Medulla oblongata (tissue), 1 donor: Measurements from ENCODE around the gene KATNBL1.

Experiments
- DNase-seq: peaks from one replicate; pipeline ENCODE4 v3.0.0-alpha.2; 2015; ENCODE audit errors: extremely low spot score

KATNBL1 gene

GRCh38 chr15:34209421-34210282 is at the start of gene KATNBL1:
Gene KATNBL1, minus strand, starts transcription at chr15:34210096. Its CDS starts 46,420 bp downstream, at chr15:34163676.
- DNase-seq = peak; percentile 99

GRCh38 chr15:34259566-34259965 is 49.7 kb upstream of the KATNBL1 start:
- no peak for DNase-seq

- no peak for DNase-seq
These were observed 48.3 kb upstream of the KATNBL1 start for GRCh38 chr15:34258151-34258550.

GRCh38 chr15:34252545-34252944 is 42.6 kb upstream of the KATNBL1 start:
- no peak for DNase-seq

- DNase-seq = no peak
These were observed 38.3 kb upstream of the KATNBL1 start for GRCh38 chr15:34248190-34248589.

GRCh38 chr15:34246276-34246976 is 36.5 kb upstream of the KATNBL1 start:
- DNase-seq = no peak

- no peak for DNase-seq
These were observed 33.3 kb upstream of the KATNBL1 start for GRCh38 chr15:34243226-34243625.

GRCh38 chr15:34242331-34242710 is 32.4 kb upstream of the KATNBL1 start:
- DNase-seq = no peak

GRCh38 chr15:34241376-34242330 is 31.8 kb upstream of the KATNBL1 start:
- peak; percentile 45 for DNase-seq

- DNase-seq = no peak
These were observed 30.6 kb upstream of the KATNBL1 start for GRCh38 chr15:34240537-34240936.

- DNase-seq = no peak
These were observed 29.4 kb upstream of the KATNBL1 start for GRCh38 chr15:34239151-34239808.

GRCh38 chr15:34233614-34234013 is 23.7 kb upstream of the KATNBL1 start:
- DNase-seq = no peak

- DNase-seq = peak; percentile 16
These were observed 14.2 kb upstream of the KATNBL1 start for GRCh38 chr15:34223904-34224596.

GRCh38 chr15:34217587-34218225 is 7.8 kb upstream of the KATNBL1 start:
- DNase-seq = no peak

GRCh38 chr15:34216527-34217270 is 6.8 kb upstream of the KATNBL1 start:
- no peak for DNase-seq

GRCh38 chr15:34214135-34214534 is 4.2 kb upstream of the KATNBL1 start:
- DNase-seq = no peak

GRCh38 chr15:34213690-34214089 is 3.8 kb upstream of the KATNBL1 start:
- DNase-seq = no peak

- DNase-seq = no peak
These were observed 3.9 kb downstream of the KATNBL1 start for GRCh38 chr15:34206011-34206410.

GRCh38 chr15:34203936-34204335 is 6.0 kb downstream of the KATNBL1 start:
- no peak for DNase-seq

GRCh38 chr15:34203305-34203704 is 6.6 kb downstream of the KATNBL1 start:
- no peak for DNase-seq
